Measurements from ENCODE around the gene PRLH.

Gene PRLH

GRCh38 chr2:237602409-237602808, 36.0 kb downstream of the PRLH start:
- no peak for DNase-seq

- no peak for DNase-seq
Measured at GRCh38 chr2:237603049-237603717, 36.8 kb downstream of the PRLH start.

- no peak for DNase-seq
Measured at GRCh38 chr2:237603718-237604362, 37.5 kb downstream of the PRLH start.

- DNase-seq: no peak
Measured at GRCh38 chr2:237604391-237604790, 38.0 kb downstream of the PRLH start.

- no peak for DNase-seq
Measured at GRCh38 chr2:237604960-237605359, 38.6 kb downstream of the PRLH start.

- DNase-seq: peak; percentile 33
Measured at GRCh38 chr2:237606522-237606921, 40.1 kb downstream of the PRLH start.

GRCh38 chr2:237612527-237613357, 46.4 kb downstream of the PRLH start:
- no peak for DNase-seq

GRCh38 chr2:237613679-237614078, 47.3 kb downstream of the PRLH start:
- no peak for DNase-seq

GRCh38 chr2:237614151-237614720, 47.9 kb downstream of the PRLH start:
- DNase-seq: no peak

GRCh38 chr2:237615631-237616249, 49.4 kb downstream of the PRLH start:
- DNase-seq: no peak

GRCh38 chr2:237616373-237616733, 50.0 kb downstream of the PRLH start:
- DNase-seq: no peak

Measured in NCI-H524 treated with DMSO at 0.1 percent for 48 hours (cell line).